Spleen (tissue), 11 donors: ENCODE results near the gene VTCN1. TPM values are rescaled to one million over a fixed set of nuclear protein-coding genes. Genes with fewer than 3 reads are reported as not detected.

Experiments used
- DNase-seq: peaks from one replicate; pipeline ENCODE4 v3.0.0-alpha.2; 2020
- H3K27ac ChIP-seq, 8 donors: fragments of 200-600 bp; sonication (generic) in 7 of 8; 1 replicate in 4 of 8; 2 replicates in 4 of 8; pipeline versions ENCODE4 v1.5.0 to v1.8.0; 2016 to 2021; ENCODE audit warnings: inconsistent platforms in 4 of 8, mild to moderate bottlenecking in 4 of 8, moderate library complexity in 1 of 8
- H3K27me3 ChIP-seq, 7 donors: fragments of 200-600 bp; sonication (generic) in 6 of 7; replicated peaks in 1 of 7; 1 replicate in 4 of 7; 2 replicates in 3 of 7; pipeline versions ENCODE4 v1.5.0 to v1.8.0; 2016 to 2021; ENCODE audit warnings: inconsistent platforms in 3 of 7, mild to moderate bottlenecking in 1 of 7
- H3K36me3 ChIP-seq, 6 donors: fragments of 200-600 bp; sonication (generic) in 5 of 6; 1 replicate in 4 of 6; 2 replicates in 2 of 6; pipeline versions ENCODE4 v1.5.0 to v1.8.0; 2016 to 2021; ENCODE audit warnings: inconsistent platforms in 2 of 6
- H3K4me1 ChIP-seq, 6 donors: fragments of 200-600 bp; sonication (generic) in 5 of 6; 1 replicate in 3 of 6; 2 replicates in 3 of 6; pipeline versions ENCODE4 v1.5.0 to v1.8.0; 2016 to 2021; ENCODE audit warnings: inconsistent platforms in 3 of 6
- H3K4me3 ChIP-seq, 8 donors: fragments of 200-600 bp; sonication (generic) in 7 of 8; 1 replicate in 4 of 8; 2 replicates in 4 of 8; pipeline versions ENCODE4 v1.5.0 to v1.8.0; 2016 to 2021; ENCODE audit warnings: inconsistent platforms in 4 of 8, mild to moderate bottlenecking in 4 of 8, moderate library complexity in 2 of 8
- H3K9me3 ChIP-seq, 8 donors: fragments of 200-600 bp; sonication (generic) in 7 of 8; 1 replicate in 4 of 8; 2 replicates in 4 of 8; pipeline versions ENCODE4 v1.5.0 to v1.8.0; 2016 to 2021; ENCODE audit warnings: inconsistent platforms in 4 of 8
- POLR2A ChIP-seq, 3 donors: fragments of 450-650 bp; IDR thresholded peaks; one replicate each; pipeline ENCODE4 v1.5.1; 2017; ENCODE audit warnings: antibody characterized with exemption in 3 of 3, mild to moderate bottlenecking in 1 of 3
- POLR2AphosphoS5 ChIP-seq, 3 donors: sonication (generic); formaldehyde crosslinking; IDR thresholded peaks; one replicate each; pipeline ENCODE4 v1.5.1; 2017; ENCODE audit warnings: antibody characterized with exemption in 3 of 3
- WGBS, 5 donors: extraction: QIAGEN DNeasy Blood & Tissue Kit in 3 of 5; methylation state at CpG; one replicate each; pipeline versions ENCODE4 v1.1.5 to v1.1.7; 2013 to 2018; 5-methylcytosine and 5-hydroxymethylcytosine counted together
- intact Hi-C: fragments of 100-400 bp; cut with DNase I; formaldehyde crosslinking; loops from one replicate; pipeline ENCODE4 v1.15.0; 2023; ENCODE audit warnings: low total_unique reads
- polyA plus RNA-seq, 3 donors: library from polyadenylated mRNA; stranded (reverse); fragments of 200-250 nt; gene quantifications; one replicate each; pipeline ENCODE4 v1.2.1, GENCODE V29; 2013
- total RNA-seq, 7 donors: library from RNA; depleted of rRNA in 3 of 7; stranded (reverse); fragments of >200 nt in 3 of 7; fragmentation: NEBNext Ultra II Directional in 4 of 7; extraction: Animal tissue kit (Norgen Biotek cat#: 25700) in 4 of 7; gene quantifications; one replicate each; pipeline versions ENCODE4 v1.1.0 to v1.2.1, GENCODE V29; 2016 to 2021
- TF ChIP-seq, protein P1 (sequence below), 11 experiments: fragments of 200-600 bp in 7 of 11; fragments of 450-650 bp in 4 of 11; sonication (generic) in 4 of 11; IDR thresholded peaks in 8 of 11; conservative IDR thresholded peaks in 3 of 11; 1 replicate in 7 of 11; 2 replicates in 4 of 11; pipeline versions ENCODE4 v1.4.0 to v1.8.0; 2016 to 2021; ENCODE audit warnings: antibody characterized with exemption in 11 of 11, inconsistent platforms in 4 of 11, mild to moderate bottlenecking in 1 of 11
- donor health status: healthy with polysubstance abuse.
- donor health status: DM: no; HTN: no; CAD: no; lungs with moderate emphysema.
- donor health status: DM: no; HTN: no; CAD: no.
- donor health status: Bipolar disorder and iron deficiency.
- donor health status: healthy.
- donor health status: DM: no; HTN: no; CAD: no.
- donor health status: DM: yes; HTN: yes; CAD: no.

The VTCN1 gene
- total and polyA plus RNA-seq, 10 donors: not detected

DNA sequence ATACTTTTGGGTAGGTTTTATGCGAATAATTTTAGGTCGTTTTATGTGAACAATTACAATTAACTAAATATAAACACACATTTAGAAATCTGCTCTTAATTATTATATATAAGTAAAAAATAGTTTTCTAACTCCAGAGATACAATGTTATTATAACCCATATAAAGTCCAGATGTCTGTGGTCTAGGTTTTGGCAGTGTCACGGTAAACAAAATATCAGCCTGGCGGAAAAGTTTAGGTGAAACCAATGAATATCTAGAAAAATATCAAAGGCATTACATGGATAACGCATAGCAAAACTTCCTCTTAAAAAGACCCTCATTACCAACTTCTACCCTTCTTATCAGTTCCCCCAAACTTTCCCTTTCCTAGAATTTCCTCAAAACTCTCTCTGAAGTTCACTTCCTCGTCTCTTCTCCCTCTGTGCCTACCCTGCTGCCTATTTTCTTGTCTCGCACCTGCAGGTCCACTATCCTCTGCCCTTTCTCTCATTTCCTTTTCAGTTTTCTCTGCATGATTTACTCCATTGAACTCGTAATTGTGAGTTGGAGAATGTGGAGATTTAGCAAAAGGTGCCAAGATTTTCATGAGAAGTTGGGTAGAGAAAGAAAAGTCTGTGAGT, 21.8 kb downstream of the VTCN1 start:
- peaks cover 0 to 21% (median 15%) of the 10 kb centered on the region in 8 donors for H3K9me3 ChIP-seq
- intact Hi-C loops: no loop called here
- WGBS, 5 donors: 47 to 58% (median 51%) methylated on average over 8 of the region's 8 CpGs

DNA sequence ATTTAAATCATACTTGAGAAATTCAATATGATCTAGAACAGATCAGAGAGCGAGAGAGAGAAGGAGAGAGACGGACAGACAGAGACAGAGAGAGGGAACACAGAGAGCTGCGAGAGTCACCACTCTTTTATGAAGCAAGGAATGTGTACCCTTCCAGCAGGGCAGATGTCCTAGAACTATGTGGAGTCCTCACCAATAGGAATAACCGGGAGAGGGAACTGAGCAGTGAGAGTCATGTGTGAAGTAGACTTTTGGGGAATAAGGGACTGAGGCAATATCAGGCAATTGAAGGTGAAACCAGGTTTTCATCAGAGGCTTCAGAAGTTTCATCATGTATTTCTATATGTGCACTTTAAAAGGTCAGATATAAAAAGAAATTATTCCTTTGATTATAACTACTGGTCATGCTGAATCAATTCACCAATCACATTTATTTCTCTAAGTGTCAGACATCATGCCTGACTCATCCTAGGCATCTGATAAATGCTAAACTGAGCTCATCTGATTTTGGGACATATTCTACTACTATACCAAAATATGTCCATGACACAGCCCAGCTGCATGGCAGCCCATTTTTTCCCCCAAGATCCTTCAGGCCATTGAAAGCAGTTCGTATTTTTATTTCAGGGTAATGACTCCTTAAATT, 22.4 kb downstream of the VTCN1 start:
- 81 to 87% (median 83%) methylated on average over 5 of the region's 5 CpGs for WGBS, 5 donors
- Histone ChIP-seq H3K9me3 (peaks cover 0 to 18% (median 15%) of the 10 kb centered on the region in 8 donors), H3K27ac (no peak overlapping the region), H3K36me3 (no peaks in the 10 kb centered on the region), H3K4me1 (no peaks in the 10 kb centered on the region), H3K4me3 (no peak overlapping the region), H3K27me3 (no peaks in the 10 kb centered on the region)
- DNase-seq: no peak
- intact Hi-C loops: no loop called here
- TF ChIP-seq, protein P1, sequence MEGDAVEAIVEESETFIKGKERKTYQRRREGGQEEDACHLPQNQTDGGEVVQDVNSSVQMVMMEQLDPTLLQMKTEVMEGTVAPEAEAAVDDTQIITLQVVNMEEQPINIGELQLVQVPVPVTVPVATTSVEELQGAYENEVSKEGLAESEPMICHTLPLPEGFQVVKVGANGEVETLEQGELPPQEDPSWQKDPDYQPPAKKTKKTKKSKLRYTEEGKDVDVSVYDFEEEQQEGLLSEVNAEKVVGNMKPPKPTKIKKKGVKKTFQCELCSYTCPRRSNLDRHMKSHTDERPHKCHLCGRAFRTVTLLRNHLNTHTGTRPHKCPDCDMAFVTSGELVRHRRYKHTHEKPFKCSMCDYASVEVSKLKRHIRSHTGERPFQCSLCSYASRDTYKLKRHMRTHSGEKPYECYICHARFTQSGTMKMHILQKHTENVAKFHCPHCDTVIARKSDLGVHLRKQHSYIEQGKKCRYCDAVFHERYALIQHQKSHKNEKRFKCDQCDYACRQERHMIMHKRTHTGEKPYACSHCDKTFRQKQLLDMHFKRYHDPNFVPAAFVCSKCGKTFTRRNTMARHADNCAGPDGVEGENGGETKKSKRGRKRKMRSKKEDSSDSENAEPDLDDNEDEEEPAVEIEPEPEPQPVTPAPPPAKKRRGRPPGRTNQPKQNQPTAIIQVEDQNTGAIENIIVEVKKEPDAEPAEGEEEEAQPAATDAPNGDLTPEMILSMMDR (IDR thresholded peaks at IDR 0.05 in 8 of 11, conservative IDR thresholded peaks at IDR 0.05 in 3 of 11): no peak
- TF ChIP-seq POLR2AphosphoS5 (IDR thresholded peaks at IDR 0.05) (no peak), POLR2A (IDR thresholded peaks at IDR 0.05) (no peak)

More for the DNA sequence above, 21.8 kb downstream of the VTCN1 start:
- DNase-seq: no peak
- H3K36me3 ChIP-seq: no peaks in the 10 kb centered on the region
- TF ChIP-seq, protein P1 (IDR thresholded peaks at IDR 0.05 in 8 of 11, conservative IDR thresholded peaks at IDR 0.05 in 3 of 11): no peak
- TF ChIP-seq POLR2AphosphoS5 (IDR thresholded peaks at IDR 0.05) (no peak), POLR2A (IDR thresholded peaks at IDR 0.05) (no peak)
- no peak overlapping the region for H3K27ac ChIP-seq
- H3K27me3 ChIP-seq: no peaks in the 10 kb centered on the region
- H3K4me3 ChIP-seq: no peak overlapping the region
- H3K4me1 ChIP-seq: no peaks in the 10 kb centered on the region

DNA sequence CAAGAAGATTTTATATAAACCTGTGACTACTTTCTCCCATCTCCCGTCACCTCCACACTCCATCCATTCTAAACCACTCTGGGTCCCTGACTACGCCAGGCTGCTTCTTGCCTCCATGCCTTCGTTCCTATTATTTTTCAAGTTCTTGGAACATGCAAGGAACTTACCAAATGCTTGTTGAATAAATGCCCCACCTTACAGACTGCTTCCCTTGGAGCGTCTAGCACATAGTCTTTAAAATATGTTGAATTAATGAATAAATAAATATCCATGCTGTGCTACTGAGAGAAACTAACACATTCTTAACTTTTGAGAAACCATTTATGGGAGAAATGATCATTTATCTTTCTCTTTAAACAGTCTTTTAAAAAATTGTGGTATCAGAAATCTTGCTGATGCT, 27.6 kb downstream of the VTCN1 start:
- Histone ChIP-seq H3K9me3 (no peaks in the 10 kb centered on the region), H3K4me1 (no peaks in the 10 kb centered on the region), H3K36me3 (no peaks in the 10 kb centered on the region), H3K27me3 (no peaks in the 10 kb centered on the region), H3K27ac (no peak overlapping the region), H3K4me3 (no peak overlapping the region)
- TF ChIP-seq, protein P1 (IDR thresholded peaks at IDR 0.05 in 8 of 11, conservative IDR thresholded peaks at IDR 0.05 in 3 of 11): no peak
- TF ChIP-seq POLR2A (IDR thresholded peaks at IDR 0.05) (no peak), POLR2AphosphoS5 (IDR thresholded peaks at IDR 0.05) (no peak)
- intact Hi-C loops: no loop called here
- 86 to 94% (median 91%) methylated on average over 4 of the region's 4 CpGs for WGBS, 5 donors
- no peak for DNase-seq

DNA sequence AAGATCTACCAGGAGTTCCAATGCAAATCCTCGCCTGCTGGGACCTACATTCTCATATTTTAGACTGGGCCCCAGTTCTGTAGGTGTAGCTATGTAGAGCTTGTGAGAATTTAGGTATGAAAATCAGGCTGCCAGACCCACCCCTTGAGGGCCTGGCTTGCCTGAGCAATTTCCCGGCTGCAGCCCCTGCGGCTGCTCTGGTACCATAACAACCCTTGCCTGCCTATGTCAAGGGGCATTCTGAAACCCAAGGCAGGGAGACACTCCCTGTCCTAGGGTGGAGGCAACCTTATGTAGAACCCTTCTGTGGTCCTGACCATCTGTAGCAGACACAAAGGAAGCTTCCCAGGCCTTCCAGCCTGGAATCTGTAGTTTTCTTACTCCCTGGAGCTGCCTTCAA, 28.4 kb downstream of the VTCN1 start:
- Histone ChIP-seq H3K27me3 (no peaks in the 10 kb centered on the region), H3K9me3 (no peaks in the 10 kb centered on the region), H3K36me3 (no peaks in the 10 kb centered on the region), H3K4me3 (no peak overlapping the region), H3K4me1 (no peaks in the 10 kb centered on the region), H3K27ac (no peak overlapping the region)
- TF ChIP-seq POLR2AphosphoS5 (IDR thresholded peaks at IDR 0.05) (no peak), POLR2A (IDR thresholded peaks at IDR 0.05) (no peak)
- TF ChIP-seq, protein P1 (IDR thresholded peaks at IDR 0.05 in 8 of 11, conservative IDR thresholded peaks at IDR 0.05 in 3 of 11): no peak
- intact Hi-C loops: no loop called here
- WGBS, 5 donors: 92 to 100% (median 95%) methylated on average over 3 of the region's 3 CpGs
- DNase-seq: no peak
